ENCODE measurements around the gene RNF150.
A peak's percentile ranks its signal among the peaks of the same experiment; 100 is the strongest.

RNF150 gene

GRCh38 chr4:140968371-140968770 lies 164.9 kb downstream of the RNF150 start:
- peak; percentile 31 for DNase-seq (ENCODE audit: extremely low read depth, low read depth)
- no peak for TF ChIP-seq CTCF (IDR thresholded peaks at IDR 0.05; ENCODE audit: low read depth, low read length)

- no peak for TF ChIP-seq CTCF (IDR thresholded peaks at IDR 0.05; ENCODE audit: low read depth, low read length)
- no peak for DNase-seq (ENCODE audit: extremely low read depth, low read depth)
Measured at GRCh38 chr4:140963883-140964282, 169.4 kb downstream of the RNF150 start.

GRCh38 chr4:140955641-140956040 lies 177.6 kb downstream of the RNF150 start:
- TF ChIP-seq CTCF (IDR thresholded peaks at IDR 0.05; ENCODE audit: low read depth, low read length), result no peak
- DNase-seq (ENCODE audit: extremely low read depth, low read depth), result peak; percentile 47

GRCh38 chr4:140952717-140953116 lies 180.6 kb downstream of the RNF150 start:
- DNase-seq (ENCODE audit: extremely low read depth, low read depth), result no peak
- TF ChIP-seq CTCF (IDR thresholded peaks at IDR 0.05; ENCODE audit: low read depth, low read length), result no peak

- no peak for DNase-seq (ENCODE audit: extremely low read depth, low read depth)
- TF ChIP-seq CTCF (IDR thresholded peaks at IDR 0.05; ENCODE audit: low read depth, low read length), result no peak
Measured at GRCh38 chr4:140947506-140947905, 185.8 kb downstream of the RNF150 start.

- no peak for DNase-seq (ENCODE audit: extremely low read depth, low read depth)
- TF ChIP-seq CTCF (IDR thresholded peaks at IDR 0.05; ENCODE audit: low read depth, low read length), result no peak
Measured at GRCh38 chr4:140945106-140945505, 188.2 kb downstream of the RNF150 start.

GRCh38 chr4:140944572-140944971 lies 188.7 kb downstream of the RNF150 start:
- no peak for DNase-seq (ENCODE audit: extremely low read depth, low read depth)
- TF ChIP-seq CTCF (IDR thresholded peaks at IDR 0.05; ENCODE audit: low read depth, low read length), result no peak

All from AG09319 (cell line).